HepG2 (cell line): ENCODE measurements around the gene SMC1B. TPM values are rescaled to one million over a fixed set of nuclear protein-coding genes. Genes with fewer than 3 reads are reported as not detected.

ENCODE experiments used
- ATAC-seq: fragments of 200-7000 bp; cut with Tn5 transposase; 3 replicates; pipeline ENCODE4 v1.9.1; 2020; ENCODE audit warnings: mild to moderate bottlenecking, moderate library complexity
- BruUV-seq: library from RNA; stranded (reverse); fragments of 400-500 nt; replicated peaks from 2 replicates; lab custom pipeline; 2021; lab: Mats Ljungman, UMichigan
- CTCF ChIA-PET: fragments of 300-600 bp; formaldehyde crosslinking; extraction: SDS; loops from one replicate; lab custom pipeline; 2021; ENCODE audit warnings: low total read pairs, inconsistent platforms, low intra/inter-chr PET ratio; lab: Yijun Ruan, JAX
- POLR2A ChIA-PET: fragments of 350-600 bp; sonication (Branson Sonifier 250); formaldehyde crosslinking; loops from one replicate; lab custom pipeline; 2020; ENCODE audit warnings: antibody characterized with exemption, inconsistent platforms; lab: Yijun Ruan, JAX
- DNase-seq: peaks from one replicate; pipeline ENCODE4 v3.0.0-alpha.2; 2015; ENCODE audit warnings: low spot score
- FAIRE-seq: peaks from 3 replicates; lab custom pipeline; 2011; peaks lifted over from hg19 to GRCh38; lab: Jason Lieb, UNC
- H2AFZ ChIP-seq: one replicate; pipeline ENCODE4 v1.6.1; 2011; ENCODE audit warnings: low read length, inconsistent platforms
- H3K27ac ChIP-seq: fragments of 300-600 bp; 3 replicates; pipeline ENCODE4 v1.8.0; 2011; ENCODE audit warnings: mixed run types, mild to moderate bottlenecking, mixed read lengths, low read length, inconsistent platforms; ENCODE audit not compliant: insufficient read depth; ENCODE audit errors: extremely low read length
- H3K27me3 ChIP-seq, 2 experiments: fragments of 200-600 bp in 1 of 2; 2 replicates in 1 of 2; 3 replicates in 1 of 2; pipeline versions ENCODE4 v1.6.0 to v1.8.0; 2011; ENCODE audit warnings: low read length in 2 of 2, mild to moderate bottlenecking in 2 of 2, moderate library complexity in 2 of 2, inconsistent platforms in 1 of 2; ENCODE audit not compliant: insufficient read depth in 2 of 2, control insufficient read depth in 1 of 2
- H3K36me3 ChIP-seq, 2 experiments: fragments of 200-600 bp in 1 of 2; replicated peaks in 1 of 2; 2 replicates in 1 of 2; 3 replicates in 1 of 2; pipeline versions ENCODE4 v1.5.1 to v1.8.0; 2011; ENCODE audit warnings: low read length in 2 of 2, inconsistent platforms in 1 of 2; ENCODE audit not compliant: insufficient read depth in 2 of 2, control insufficient read depth in 1 of 2
- H3K4me1 ChIP-seq: 2 replicates; pipeline ENCODE4 v1.5.1; 2012; ENCODE audit warnings: low read length, inconsistent platforms; ENCODE audit not compliant: insufficient read depth
- H3K4me2 ChIP-seq: 2 replicates; pipeline ENCODE4 v1.6.0; 2011; ENCODE audit warnings: low read depth, low read length, inconsistent platforms
- H3K4me3 ChIP-seq, 3 experiments: fragments of 200-600 bp in 1 of 3; sonication (generic), shearing (Covaris generic) in 1 of 3; replicated peaks in 1 of 3; 2 replicates each; pipeline ENCODE4 v1.5.1; 2011 to 2016; ENCODE audit warnings: low read length in 3 of 3, inconsistent platforms in 2 of 3, low read depth in 2 of 3, mild to moderate bottlenecking in 2 of 3, control low read depth in 1 of 3, mixed read lengths in 1 of 3; ENCODE audit not compliant: insufficient read depth in 1 of 3
- H3K79me2 ChIP-seq: one replicate; pipeline ENCODE4 v1.6.1; 2011; ENCODE audit warnings: low read length, inconsistent platforms; ENCODE audit not compliant: insufficient read depth
- H3K9ac ChIP-seq: 2 replicates; pipeline ENCODE4 v1.6.0; 2011; ENCODE audit warnings: mild to moderate bottlenecking, low read depth, low read length, inconsistent platforms; ENCODE audit not compliant: insufficient read depth
- H3K9me3 ChIP-seq: 2 replicates; pipeline ENCODE4 v1.5.1; 2012; ENCODE audit warnings: mild to moderate bottlenecking, low read length
- H4K20me1 ChIP-seq: 2 replicates; pipeline ENCODE4 v1.6.0; 2011; ENCODE audit warnings: inconsistent platforms, mild to moderate bottlenecking, low read length, moderate library complexity; ENCODE audit not compliant: insufficient read depth
- CCAR2 ChIP-seq: fragments of 200-400 bp; formaldehyde crosslinking; optimal IDR thresholded peaks from 2 replicates; pipeline ENCODE3; 2018; ENCODE audit warnings: low read depth, mild to moderate bottlenecking, low read length, moderate library complexity
- HNF1A ChIP-seq, 2 experiments: sonication (generic) in 1 of 2; formaldehyde crosslinking in 1 of 2; IDR thresholded peaks; 2 replicates each; pipeline versions ENCODE4 v1.4.0 to v1.6.1; 2016 to 2020; ENCODE audit warnings: borderline replicate concordance in 1 of 2, low read depth in 1 of 2, mild to moderate bottlenecking in 1 of 2, missing genetic modification reagents in 1 of 2
- RARA ChIP-seq: IDR thresholded peaks from 2 replicates; pipeline ENCODE4 v1.6.1; 2016; ENCODE audit warnings: missing genetic modification reagents, missing compliant biosample characterization
- RFXAP ChIP-seq: sonication (generic); formaldehyde crosslinking; IDR thresholded peaks from 2 replicates; pipeline ENCODE4 v1.4.0; 2020; ENCODE audit warnings: missing genetic modification reagents, borderline replicate concordance
- ZBTB7A ChIP-seq: sonication (generic); formaldehyde crosslinking; IDR thresholded peaks from 2 replicates; pipeline ENCODE4 v1.8.0; 2022; ENCODE audit warnings: mild to moderate bottlenecking, missing genetic modification reagents
- ZMAT3 ChIP-seq: sonication (generic); formaldehyde crosslinking; conservative IDR thresholded peaks from 2 replicates; pipeline ENCODE4 v1.7.0; 2021; ENCODE audit warnings: missing genetic modification reagents
- ZMYM2 ChIP-seq: sonication (generic); formaldehyde crosslinking; IDR thresholded peaks from 2 replicates; pipeline ENCODE4 v1.8.0; 2022; ENCODE audit warnings: mild to moderate bottlenecking, missing genetic modification reagents
- ZNF274 ChIP-seq: sonication (generic); formaldehyde crosslinking; IDR thresholded peaks from 2 replicates; pipeline ENCODE4 v1.5.1; 2020; ENCODE audit warnings: mild to moderate bottlenecking, missing genetic modification reagents
- ZNF749 ChIP-seq: sonication (generic); formaldehyde crosslinking; IDR thresholded peaks from 2 replicates; pipeline ENCODE4 v1.8.0; 2022; ENCODE audit warnings: mild to moderate bottlenecking, missing genetic modification reagents, moderate library complexity, borderline replicate concordance
- ZNF816 ChIP-seq: sonication (generic); formaldehyde crosslinking; IDR thresholded peaks from 2 replicates; pipeline ENCODE4 v1.8.0; 2022; ENCODE audit warnings: missing genetic modification reagents, mild to moderate bottlenecking, borderline replicate concordance
- ZSCAN12 ChIP-seq: sonication (generic); formaldehyde crosslinking; IDR thresholded peaks from 2 replicates; pipeline ENCODE4 v1.9.0; 2021; ENCODE audit warnings: mild to moderate bottlenecking, missing genetic modification reagents
- WGBS: methylation state at CpG from one replicate; pipeline ENCODE4 v1.1.6; 2017; ENCODE audit warnings: low lambda C conversion rate; 5-methylcytosine and 5-hydroxymethylcytosine counted together
- in situ Hi-C: cut with HindIII; loops from 2 replicates; pipeline ENCODE4 v1.10.0; 2017; ENCODE audit warnings: low pct_unique_long_range_greater_than_20kb; ENCODE audit not compliant: extremely low pct_ligation_motif_present
- intact Hi-C: fragments of 100-400 bp; cut with micrococcal nuclease; formaldehyde crosslinking; loops from one replicate; pipeline ENCODE4 v1.10.0; 2022; ENCODE audit not compliant: unreplicated experiment
- polyA plus RNA-seq, 8 experiments: library from polyadenylated mRNA; depleted of rRNA in 3 of 8; stranded (reverse) in 7 of 8; unstranded in 1 of 8; fragments of >200 nt; fragmentation: Illumina TruSeq in 4 of 8; extraction: Trizol in 4 of 8; gene quantifications; 2 replicates each; pipeline versions ENCODE4 v1.2.1 to v1.2.3, GENCODE V29; 2011 to 2016; ENCODE audit warnings: low read depth in 4 of 8, missing spikeins in 1 of 8, mixed read lengths in 1 of 8; ENCODE audit not compliant: insufficient read depth in 1 of 8
- total RNA-seq, 5 experiments: library from RNA; depleted of rRNA; stranded (reverse); fragments of >200 nt; fragmentation: Illumina TruSeq; extraction: Trizol; gene quantifications; 2 replicates each; pipeline ENCODE4 v1.2.3, GENCODE V29; 2016; ENCODE audit warnings: low read depth in 1 of 5
- TF ChIP-seq, protein P1 (sequence below): IDR thresholded peaks from 2 replicates; pipeline ENCODE4 v1.6.1; 2016; ENCODE audit warnings: low read depth, control low read depth
- TF ChIP-seq, protein P2 (sequence below): sonication (generic); formaldehyde crosslinking; IDR thresholded peaks from 2 replicates; pipeline ENCODE4 v1.8.0; 2022; ENCODE audit warnings: mild to moderate bottlenecking, missing genetic modification reagents; ENCODE audit not compliant: insufficient replicate concordance
- TF ChIP-seq, protein P3 (sequence below): sonication (generic); formaldehyde crosslinking; IDR thresholded peaks from 2 replicates; pipeline ENCODE4 v1.4.0; 2020; ENCODE audit warnings: mild to moderate bottlenecking, missing genetic modification reagents

SMC1B gene
- total and polyA plus RNA-seq, 2 of the 13 experiments (the other 11 are each of a cell fraction or from before 2014, with no cell fraction given), result not detected

GRCh38 chr22:45418056-45418769, 4.8 kb upstream of the SMC1B start:
- H3K4me2 ChIP-seq, result no peak overlapping the region
- H3K36me3 ChIP-seq, result no peaks in the 10 kb centered on the region
- H3K4me1 ChIP-seq, result peaks cover 9% of the 10 kb centered on the region; the same call in 1 of the 2 replicates
- peaks cover 2 to 8% of the 10 kb centered on the region in 2 experiments; a peak in 1 of 5 replicates for H3K27me3 ChIP-seq
- DNase-seq (no peak), ATAC-seq (no peak), FAIRE-seq (no peak)
- H3K9me3 ChIP-seq, result no peaks in the 10 kb centered on the region
- no peak overlapping the region for H3K4me3 ChIP-seq
- BruUV-seq, result no TSS peak
- no peak overlapping the region for H3K9ac ChIP-seq
- intact Hi-C loops, result no loop called here
- H3K27ac ChIP-seq, result no peak overlapping the region
- no peak overlapping the region for H2AFZ ChIP-seq
- ChIA-PET CTCF (no interaction called here), POLR2A (no interaction called here)
- WGBS, result 81% methylated on average over 16 of the region's 16 CpGs
- no peak for TF ChIP-seq HNF1A (IDR thresholded peaks at IDR 0.05; ENCODE audit: low read depth)
- TF ChIP-seq HNF1A (CRISPR knock-in tag; IDR thresholded peaks at IDR 0.05; ENCODE audit: borderline replicate concordance), result no peak
- TF ChIP-seq, protein P1, sequence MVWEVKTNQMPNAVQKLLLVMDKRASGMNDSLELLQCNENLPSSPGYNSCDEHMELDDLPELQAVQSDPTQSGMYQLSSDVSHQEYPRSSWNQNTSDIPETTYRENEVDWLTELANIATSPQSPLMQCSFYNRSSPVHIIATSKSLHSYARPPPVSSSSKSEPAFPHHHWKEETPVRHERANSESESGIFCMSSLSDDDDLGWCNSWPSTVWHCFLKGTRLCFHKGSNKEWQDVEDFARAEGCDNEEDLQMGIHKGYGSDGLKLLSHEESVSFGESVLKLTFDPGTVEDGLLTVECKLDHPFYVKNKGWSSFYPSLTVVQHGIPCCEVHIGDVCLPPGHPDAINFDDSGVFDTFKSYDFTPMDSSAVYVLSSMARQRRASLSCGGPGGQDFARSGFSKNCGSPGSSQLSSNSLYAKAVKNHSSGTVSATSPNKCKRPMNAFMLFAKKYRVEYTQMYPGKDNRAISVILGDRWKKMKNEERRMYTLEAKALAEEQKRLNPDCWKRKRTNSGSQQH (CRISPR knock-in tag), result no peak
- no peak for TF ChIP-seq ZMAT3
- no peak for TF ChIP-seq ZNF274
- no peak for TF ChIP-seq ZMYM2
- TF ChIP-seq RARA (CRISPR knock-in tag), result no peak
- TF ChIP-seq, protein P2, sequence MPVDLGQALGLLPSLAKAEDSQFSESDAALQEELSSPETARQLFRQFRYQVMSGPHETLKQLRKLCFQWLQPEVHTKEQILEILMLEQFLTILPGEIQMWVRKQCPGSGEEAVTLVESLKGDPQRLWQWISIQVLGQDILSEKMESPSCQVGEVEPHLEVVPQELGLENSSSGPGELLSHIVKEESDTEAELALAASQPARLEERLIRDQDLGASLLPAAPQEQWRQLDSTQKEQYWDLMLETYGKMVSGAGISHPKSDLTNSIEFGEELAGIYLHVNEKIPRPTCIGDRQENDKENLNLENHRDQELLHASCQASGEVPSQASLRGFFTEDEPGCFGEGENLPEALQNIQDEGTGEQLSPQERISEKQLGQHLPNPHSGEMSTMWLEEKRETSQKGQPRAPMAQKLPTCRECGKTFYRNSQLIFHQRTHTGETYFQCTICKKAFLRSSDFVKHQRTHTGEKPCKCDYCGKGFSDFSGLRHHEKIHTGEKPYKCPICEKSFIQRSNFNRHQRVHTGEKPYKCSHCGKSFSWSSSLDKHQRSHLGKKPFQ (CRISPR knock-in tag), result no peak
- no peak for TF ChIP-seq ZNF749 (CRISPR knock-in tag)
- TF ChIP-seq ZSCAN12 (CRISPR knock-in tag), result no peak
- TF ChIP-seq, protein P3, sequence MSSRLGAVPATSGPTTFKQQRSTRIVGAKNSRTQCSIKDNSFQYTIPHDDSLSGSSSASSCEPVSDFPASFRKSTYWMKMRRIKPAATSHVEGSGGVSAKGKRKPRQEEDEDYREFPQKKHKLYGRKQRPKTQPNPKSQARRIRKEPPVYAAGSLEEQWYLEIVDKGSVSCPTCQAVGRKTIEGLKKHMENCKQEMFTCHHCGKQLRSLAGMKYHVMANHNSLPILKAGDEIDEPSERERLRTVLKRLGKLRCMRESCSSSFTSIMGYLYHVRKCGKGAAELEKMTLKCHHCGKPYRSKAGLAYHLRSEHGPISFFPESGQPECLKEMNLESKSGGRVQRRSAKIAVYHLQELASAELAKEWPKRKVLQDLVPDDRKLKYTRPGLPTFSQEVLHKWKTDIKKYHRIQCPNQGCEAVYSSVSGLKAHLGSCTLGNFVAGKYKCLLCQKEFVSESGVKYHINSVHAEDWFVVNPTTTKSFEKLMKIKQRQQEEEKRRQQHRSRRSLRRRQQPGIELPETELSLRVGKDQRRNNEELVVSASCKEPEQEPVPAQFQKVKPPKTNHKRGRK (CRISPR knock-in tag), result no peak
- TF ChIP-seq ZBTB7A, result no peak
- no peak for TF ChIP-seq CCAR2
- no peak for TF ChIP-seq ZNF816
- no peak for TF ChIP-seq RFXAP (CRISPR knock-in tag)
- TF ChIP-seq, all 625 proteins: peak for 0
- Histone ChIP-seq H4K20me1 (no peaks in the 10 kb centered on the region), H3K79me2 (no peaks in the 10 kb centered on the region)
- in situ Hi-C loops, result no loop called here
